B cell (primary cell): ENCODE data around the gene DLK2. TPM values are rescaled to one million over a fixed set of nuclear protein-coding genes. Genes with fewer than 3 reads are reported as not detected.

Experiments
- ATAC-seq: fragments of 200-7000 bp; cut with Tn5 transposase; one replicate; pipeline ENCODE4 v1.10.0; 2021; ENCODE audit warnings: low read depth, mild to moderate bottlenecking, moderate number of reproducible peaks, moderate library complexity
- CTCF ChIA-PET: fragments of 350-600 bp; sonication (Branson Sonifier 250); formaldehyde crosslinking; loops from one replicate; lab custom pipeline; 2021; ENCODE audit warnings: antibody characterized with exemption, inconsistent platforms; lab: Charles Lee
- POLR2A ChIA-PET: fragments of 350-600 bp; sonication (Branson Sonifier 250); formaldehyde crosslinking; loops from one replicate; lab custom pipeline; 2021; ENCODE audit warnings: antibody characterized with exemption; lab: Charles Lee
- DNase-seq: peaks from one replicate; pipeline ENCODE4 v3.0.0; 2013
- H2AFZ ChIP-seq: 2 replicates; pipeline ENCODE4 v1.6.1; 2012; ENCODE audit warnings: mild to moderate bottlenecking, low read depth, low read length; ENCODE audit not compliant: insufficient read depth, poor library complexity, severe bottlenecking
- H3K27ac ChIP-seq, 2 donors: 1 replicate in 1 of 2; 2 replicates in 1 of 2; pipeline ENCODE4 v1.5.1; 2012 to 2013; ENCODE audit warnings: low read length in 2 of 2, mild to moderate bottlenecking in 2 of 2, moderate library complexity in 1 of 2
- H3K27me3 ChIP-seq, 4 experiments: fragments of 200-600 bp in 1 of 4; sonication (generic) in 1 of 4; replicated peaks in 1 of 4; 1 replicate in 2 of 4; 2 replicates in 2 of 4; pipeline versions ENCODE4 v1.6.1 to v1.7.0; 2013 to 2016; ENCODE audit warnings: low read length in 3 of 4, mild to moderate bottlenecking in 2 of 4, mixed read lengths in 1 of 4, moderate library complexity in 1 of 4; ENCODE audit not compliant: insufficient read depth in 4 of 4, control insufficient read depth in 3 of 4; ENCODE audit errors: control extremely low read depth in 1 of 4
- H3K36me3 ChIP-seq, 2 experiments: replicated peaks in 1 of 2; 1 replicate in 1 of 2; 2 replicates in 1 of 2; pipeline versions ENCODE4 v1.6.1 to v1.7.1; 2013; ENCODE audit warnings: low read length in 1 of 2; ENCODE audit not compliant: insufficient read depth in 2 of 2, control insufficient read depth in 1 of 2; ENCODE audit errors: control extremely low read depth in 1 of 2, extremely low read depth in 1 of 2
- H3K4me1 ChIP-seq, 2 donors: fragments of 200-600 bp in 1 of 2; sonication (generic) in 1 of 2; 1 replicate in 1 of 2; 2 replicates in 1 of 2; pipeline versions ENCODE4 v1.5.1 to v1.6.1; 2013 to 2017; ENCODE audit warnings: low read length in 2 of 2; ENCODE audit not compliant: control insufficient read depth in 2 of 2, insufficient read depth in 2 of 2
- H3K4me2 ChIP-seq: replicated peaks from 2 replicates; pipeline ENCODE3; 2012; ENCODE audit warnings: mild to moderate bottlenecking, low read depth, low read length; ENCODE audit not compliant: poor library complexity, severe bottlenecking
- H3K4me3 ChIP-seq, 5 experiments: fragments of 200-600 bp in 1 of 5; sonication (generic) in 1 of 5; 1 replicate in 3 of 5; 2 replicates in 2 of 5; pipeline versions ENCODE4 v1.5.1 to v1.7.0; 2011 to 2016; ENCODE audit warnings: low read length in 4 of 5, mild to moderate bottlenecking in 4 of 5, low read depth in 2 of 5, control low read depth in 1 of 5, moderate library complexity in 1 of 5; ENCODE audit not compliant: insufficient read depth in 1 of 5; ENCODE audit errors: control extremely low read depth in 1 of 5, extremely low read depth in 1 of 5
- H3K79me2 ChIP-seq: fragments of 200-600 bp; sonication (generic); one replicate; pipeline ENCODE4 v1.6.0; 2016; ENCODE audit warnings: low read length; ENCODE audit not compliant: control insufficient read depth, insufficient read depth
- H3K9ac ChIP-seq: fragments of 200-600 bp; sonication (generic); 2 replicates; pipeline ENCODE4 v1.6.1; 2017; ENCODE audit warnings: mild to moderate bottlenecking, low read length, moderate library complexity
- H3K9me3 ChIP-seq, 3 donors: one replicate each; pipeline versions ENCODE4 v1.6.1 to v1.7.1; 2013; ENCODE audit warnings: low read length in 2 of 3; ENCODE audit not compliant: control insufficient read depth in 2 of 3, insufficient read depth in 1 of 3; ENCODE audit errors: control extremely low read depth in 1 of 3
- H4K20me1 ChIP-seq: 2 replicates; pipeline ENCODE4 v1.6.0; 2012; ENCODE audit warnings: mild to moderate bottlenecking, low read length; ENCODE audit not compliant: insufficient read depth, control insufficient read depth, poor library complexity, severe bottlenecking
- H3K27ac Mint-ChIP-seq: one replicate; pipeline ENCODE4 v1.8.0; 2021; ENCODE audit warnings: mixed read lengths
- H3K27me3 Mint-ChIP-seq: one replicate; pipeline ENCODE4 v1.8.0; 2021; ENCODE audit warnings: mixed read lengths
- H3K4me1 Mint-ChIP-seq: one replicate; pipeline ENCODE4 v1.8.0; 2021; ENCODE audit warnings: mixed read lengths
- H3K4me3 Mint-ChIP-seq: one replicate; pipeline ENCODE4 v1.8.0; 2021; ENCODE audit warnings: mixed read lengths
- H3K9me3 Mint-ChIP-seq: one replicate; pipeline ENCODE4 v1.8.0; 2022; ENCODE audit warnings: mixed read lengths; ENCODE audit not compliant: insufficient read depth
- EZH2 ChIP-seq: IDR thresholded peaks from 2 replicates; pipeline ENCODE4 v1.6.1; 2012; ENCODE audit warnings: borderline replicate concordance, low read depth, mild to moderate bottlenecking, moderate library complexity, low read length; ENCODE audit not compliant: insufficient read depth, poor library complexity, severe bottlenecking
- WGBS: methylation state at CpG from one replicate; pipeline ENCODE4 v1.1.5; 2013; ENCODE audit warnings: missing lambda C conversion rate; ENCODE audit not compliant: insufficient coverage; 5-methylcytosine and 5-hydroxymethylcytosine counted together
- intact Hi-C: fragments of 100-400 bp; cut with micrococcal nuclease; formaldehyde crosslinking; loops from one replicate; pipeline ENCODE4 v1.10.0; 2022
- polyA plus RNA-seq: library from polyadenylated mRNA; depleted of rRNA; stranded (reverse); fragments of >200 nt; gene quantifications from 2 replicates; pipeline ENCODE4 v1.2.3, GENCODE V29; 2012
- total RNA-seq, 2 donors: library from RNA; stranded (reverse); fragments of 120-200 nt in 1 of 2; gene quantifications; 1 replicate in 1 of 2; 2 replicates in 1 of 2; pipeline versions ENCODE4 v1.2.3 to v1.2.4, GENCODE V29; 2013 to 2022
- TF ChIP-seq, protein P1 (sequence below): fragments of 200-600 bp; IDR thresholded peaks from one replicate; pipeline ENCODE4 v1.8.0; 2022; ENCODE audit warnings: antibody characterized with exemption, mild to moderate bottlenecking

The DLK2 gene
- total and polyA plus RNA-seq, 2 donors (not counting 1 experiment from before 2014, with no cell fraction given) = 0.34 TPM; not detected in 1

DNA sequence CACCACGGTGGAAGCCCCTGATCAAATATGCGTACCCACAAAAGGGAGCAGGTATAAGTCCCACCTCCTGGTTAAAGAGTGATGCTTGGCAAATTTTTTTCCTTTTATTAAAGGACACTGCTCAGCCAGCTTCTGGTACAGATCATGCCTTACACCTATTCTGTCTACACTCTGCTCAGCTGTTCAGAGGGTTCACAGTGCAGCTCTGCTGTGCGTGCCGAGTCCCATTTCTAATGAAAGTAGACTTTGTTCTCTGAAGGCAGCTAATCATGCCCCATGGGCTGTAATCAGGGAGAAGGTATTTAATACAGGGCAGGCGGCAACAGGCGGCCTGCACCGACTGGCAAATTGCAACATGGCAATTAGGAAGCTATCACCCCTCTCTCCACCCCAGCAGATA lies 38.5 kb upstream of the DLK2 start:
- H3K36me3 ChIP-seq = peaks cover 0 to 43% of the 10 kb centered on the region in 2 experiments
- no peak overlapping the region for H3K4me3 ChIP-seq
- Mint-ChIP-seq H3K27ac (no peak overlapping the region), H3K4me3 (no peak overlapping the region), H3K27me3 (no peaks in the 10 kb centered on the region), H3K4me1 (peaks cover 18% of the 10 kb centered on the region), H3K9me3 (no peaks in the 10 kb centered on the region)
- H3K27me3 ChIP-seq = no peaks in the 10 kb centered on the region
- H3K79me2 ChIP-seq = peaks cover 30% of the 10 kb centered on the region
- H3K9me3 ChIP-seq = no peaks in the 10 kb centered on the region
- ATAC-seq (no peak), DNase-seq (no peak)
- no peak overlapping the region for H2AFZ ChIP-seq
- no peak for TF ChIP-seq EZH2
- ChIA-PET CTCF (interaction anchor here (0.6 to 8.0 kb wide), 3 partner anchors 11 to 230 kb away, joined by 3 to 69 read pairs (median 3); no protein-coding TSS in a partner anchor), POLR2A (interaction anchor here (0.5 kb wide), 1 partner anchor 124 kb away, joined by 3 read pairs; no protein-coding TSS in a partner anchor)
- H3K4me1 ChIP-seq = peaks cover 0 to 6% of the 10 kb centered on the region in 2 donors
- no peaks in the 10 kb centered on the region for H4K20me1 ChIP-seq
- H3K9ac ChIP-seq = no peak overlapping the region
- WGBS = 100% methylated on average over 2 of the region's 7 CpGs
- intact Hi-C loops = no loop called here
- no peak overlapping the region for H3K27ac ChIP-seq
- H3K4me2 ChIP-seq = no peak overlapping the region

GRCh38 chr6:43493230-43493629 lies 37.9 kb upstream of the DLK2 start:
- Histone ChIP-seq H3K36me3 (peaks cover 0 to 36% of the 10 kb centered on the region in 2 experiments), H2AFZ (no peak overlapping the region), H3K27ac (no peak overlapping the region), H3K27me3 (no peaks in the 10 kb centered on the region), H4K20me1 (no peaks in the 10 kb centered on the region), H3K79me2 (peaks cover 30% of the 10 kb centered on the region), H3K4me2 (no peak overlapping the region), H3K9me3 (no peaks in the 10 kb centered on the region), H3K9ac (no peak overlapping the region), H3K4me3 (no peak overlapping the region), H3K4me1 (peaks cover 0 to 6% of the 10 kb centered on the region in 2 donors)
- H3K4me1 Mint-ChIP-seq = peaks cover 18% of the 10 kb centered on the region
- H3K27me3 Mint-ChIP-seq = no peaks in the 10 kb centered on the region
- intact Hi-C loops = no loop called here
- ATAC-seq (no peak), DNase-seq (no peak)
- WGBS = 100% methylated on average over 2 of the region's 2 CpGs
- no peak overlapping the region for H3K27ac Mint-ChIP-seq
- no peaks in the 10 kb centered on the region for H3K9me3 Mint-ChIP-seq
- CTCF ChIA-PET = interaction anchor here (0.6 to 8.0 kb wide), 4 partner anchors 9 to 700 kb away, joined by 3 to 69 read pairs (median 3); no protein-coding TSS in a partner anchor
- TF ChIP-seq EZH2 = no peak
- TF ChIP-seq, protein P1, sequence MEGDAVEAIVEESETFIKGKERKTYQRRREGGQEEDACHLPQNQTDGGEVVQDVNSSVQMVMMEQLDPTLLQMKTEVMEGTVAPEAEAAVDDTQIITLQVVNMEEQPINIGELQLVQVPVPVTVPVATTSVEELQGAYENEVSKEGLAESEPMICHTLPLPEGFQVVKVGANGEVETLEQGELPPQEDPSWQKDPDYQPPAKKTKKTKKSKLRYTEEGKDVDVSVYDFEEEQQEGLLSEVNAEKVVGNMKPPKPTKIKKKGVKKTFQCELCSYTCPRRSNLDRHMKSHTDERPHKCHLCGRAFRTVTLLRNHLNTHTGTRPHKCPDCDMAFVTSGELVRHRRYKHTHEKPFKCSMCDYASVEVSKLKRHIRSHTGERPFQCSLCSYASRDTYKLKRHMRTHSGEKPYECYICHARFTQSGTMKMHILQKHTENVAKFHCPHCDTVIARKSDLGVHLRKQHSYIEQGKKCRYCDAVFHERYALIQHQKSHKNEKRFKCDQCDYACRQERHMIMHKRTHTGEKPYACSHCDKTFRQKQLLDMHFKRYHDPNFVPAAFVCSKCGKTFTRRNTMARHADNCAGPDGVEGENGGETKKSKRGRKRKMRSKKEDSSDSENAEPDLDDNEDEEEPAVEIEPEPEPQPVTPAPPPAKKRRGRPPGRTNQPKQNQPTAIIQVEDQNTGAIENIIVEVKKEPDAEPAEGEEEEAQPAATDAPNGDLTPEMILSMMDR = no peak
- POLR2A ChIA-PET = interaction anchor here (0.5 to 0.6 kb wide), 2 partner anchors 22 to 125 kb away, joined by 3 read pairs; no protein-coding TSS in a partner anchor
- no peak overlapping the region for H3K4me3 Mint-ChIP-seq
